Stimulated activated CD8-positive, alpha-beta memory T cell treated with anti-CD3 and anti-CD28 coated beads, Interleukin-12 subunit alpha, Interleukin-12 subunit beta, amount 100 ng/mL, for 24 hours (primary cell): ENCODE data around the gene SMIM13.

ENCODE experiments used
- DNase-seq: peaks from one replicate; pipeline ENCODE4 v3.0.0-alpha.2; 2020; ENCODE audit errors: extremely low read depth

Gene SMIM13

GRCh38 chr6:11121851-11122250 is 28.2 kb downstream of the SMIM13 start:
- no peak for DNase-seq

- DNase-seq: no peak
Measured at GRCh38 chr6:11122380-11122779, 28.7 kb downstream of the SMIM13 start.

GRCh38 chr6:11123978-11124377 is 30.3 kb downstream of the SMIM13 start:
- DNase-seq: no peak

GRCh38 chr6:11126876-11127275 is 33.2 kb downstream of the SMIM13 start:
- no peak for DNase-seq

- DNase-seq: no peak
Measured at GRCh38 chr6:11128608-11129007, 35.0 kb downstream of the SMIM13 start.

GRCh38 chr6:11129908-11130565 is 36.4 kb downstream of the SMIM13 start:
- no peak for DNase-seq

- no peak for DNase-seq
Measured at GRCh38 chr6:11130605-11131004, 37.0 kb downstream of the SMIM13 start.

- DNase-seq: no peak
Measured at GRCh38 chr6:11132194-11132888, 38.7 kb downstream of the SMIM13 start.

GRCh38 chr6:11133281-11133680 is 39.6 kb downstream of the SMIM13 start:
- DNase-seq: no peak

GRCh38 chr6:11136809-11137208 is 43.2 kb downstream of the SMIM13 start:
- DNase-seq: no peak

- DNase-seq: no peak
Measured at GRCh38 chr6:11139051-11139960, 45.7 kb downstream of the SMIM13 start.

GRCh38 chr6:11140056-11140455 is 46.4 kb downstream of the SMIM13 start:
- DNase-seq: no peak

- no peak for DNase-seq
Measured at GRCh38 chr6:11141295-11141694, 47.7 kb downstream of the SMIM13 start.

GRCh38 chr6:11142296-11143027 is 48.8 kb downstream of the SMIM13 start:
- no peak for DNase-seq

- DNase-seq: no peak
Measured at GRCh38 chr6:11143394-11144371, 50.0 kb downstream of the SMIM13 start.

- peak; percentile 32 for DNase-seq
Measured at GRCh38 chr6:11144393-11144851, 50.8 kb downstream of the SMIM13 start.

GRCh38 chr6:11146117-11146826 is 52.6 kb downstream of the SMIM13 start:
- no peak for DNase-seq

GRCh38 chr6:11149551-11149950 is 55.9 kb downstream of the SMIM13 start:
- no peak for DNase-seq

GRCh38 chr6:11151488-11151887 is 57.9 kb downstream of the SMIM13 start:
- DNase-seq: no peak

- DNase-seq: no peak
Measured at GRCh38 chr6:11152581-11152980, 58.9 kb downstream of the SMIM13 start.
